Measurements from ENCODE around the gene ENAH.

Gene ENAH

GRCh38 chr1:225449261-225449660, 203.7 kb downstream of the ENAH start:
- Histone ChIP-seq H3K18ac (ENCODE audit: low read depth in 1 of 2, low read length in 2 of 2) (no peak overlapping the region), H3K9ac (ENCODE audit: low read length) (no peak overlapping the region), H3K23ac (ENCODE audit: low read length in 2 of 2) (no peak overlapping the region), H3K27me3 (ENCODE audit: control insufficient read depth in 1 of 2, insufficient read depth in 1 of 2, low read length in 2 of 2) (peaks cover 0 to 14% of the 10 kb centered on the region in 2 experiments), H3K4me2 (ENCODE audit: low read length, poor library complexity, severe bottlenecking) (no peak overlapping the region), H3K4ac (ENCODE audit: low read depth in 1 of 2, low read length in 2 of 2) (no peak overlapping the region), H3K14ac (ENCODE audit: low read length in 2 of 2) (no peak overlapping the region), H2AK5ac (ENCODE audit: low read length, severe bottlenecking) (no peak overlapping the region), H2BK15ac (ENCODE audit: low read depth, poor library complexity, severe bottlenecking) (no peak overlapping the region), H3K79me1 (replicated peaks; ENCODE audit: low read length, poor library complexity, severe bottlenecking) (no peaks in the 10 kb centered on the region), H3K4me1 (ENCODE audit: control insufficient read depth, insufficient read depth, low read depth, low read length) (peaks cover 32% of the 10 kb centered on the region), H3K36me3 (ENCODE audit: control insufficient read depth in 1 of 2, insufficient read depth in 2 of 2, low read depth in 1 of 2, low read length in 2 of 2) (no peaks in the 10 kb centered on the region), H2AFZ (ENCODE audit: low read depth, low read length) (no peak overlapping the region), H2BK120ac (ENCODE audit: low read depth, low read length) (no peak overlapping the region), H3K27ac (ENCODE audit: low read length, poor library complexity, severe bottlenecking) (no peak overlapping the region), H4K8ac (ENCODE audit: low read length) (no peak overlapping the region), H2BK5ac (ENCODE audit: low read depth, low read length, poor library complexity, severe bottlenecking) (no peak overlapping the region), H3K4me3 (ENCODE audit: insufficient read depth in 1 of 2, low read depth in 1 of 2, low read length in 2 of 2) (no peak overlapping the region), H2BK12ac (ENCODE audit: low read length in 2 of 2) (no peak overlapping the region), H4K91ac (ENCODE audit: low read length) (no peak overlapping the region), H3K9me3 (ENCODE audit: control insufficient read depth, low read length) (no peaks in the 10 kb centered on the region)
- DNase-seq: no peak
- WGBS: 87% methylated on average over 9 of the region's 9 CpGs

GRCh38 chr1:225448146-225448805, 204.6 kb downstream of the ENAH start:
- no peak overlapping the region for H3K18ac ChIP-seq (ENCODE audit: low read depth in 1 of 2, low read length in 2 of 2)
- no peaks in the 10 kb centered on the region for H3K36me3 ChIP-seq (ENCODE audit: control insufficient read depth in 1 of 2, insufficient read depth in 2 of 2, low read depth in 1 of 2, low read length in 2 of 2)
- peak overlapping the region; percentile 4 for H2BK5ac ChIP-seq (ENCODE audit: low read depth, low read length, poor library complexity, severe bottlenecking)
- H2AK5ac ChIP-seq (ENCODE audit: low read length, severe bottlenecking): peak overlapping the region; percentile 84
- no peak overlapping the region for H3K4me2 ChIP-seq (ENCODE audit: low read length, poor library complexity, severe bottlenecking)
- H3K9ac ChIP-seq (ENCODE audit: low read length): peak overlapping the region; percentile 37
- no peaks in the 10 kb centered on the region for H3K79me1 ChIP-seq (replicated peaks; ENCODE audit: low read length, poor library complexity, severe bottlenecking)
- no peak overlapping the region for H3K14ac ChIP-seq (ENCODE audit: low read length in 2 of 2)
- DNase-seq: no peak
- no peak overlapping the region for H2AFZ ChIP-seq (ENCODE audit: low read depth, low read length)
- no peak overlapping the region for H3K27ac ChIP-seq (ENCODE audit: low read length, poor library complexity, severe bottlenecking)
- peaks cover 0 to 14% of the 10 kb centered on the region in 2 experiments for H3K27me3 ChIP-seq (ENCODE audit: control insufficient read depth in 1 of 2, insufficient read depth in 1 of 2, low read length in 2 of 2)
- H4K8ac ChIP-seq (ENCODE audit: low read length): no peak overlapping the region
- no peak overlapping the region for H2BK15ac ChIP-seq (ENCODE audit: low read depth, poor library complexity, severe bottlenecking)
- no peak overlapping the region for H3K4ac ChIP-seq (ENCODE audit: low read depth in 1 of 2, low read length in 2 of 2)
- H4K91ac ChIP-seq (ENCODE audit: low read length): no peak overlapping the region
- WGBS: 88% methylated on average over 9 of the region's 9 CpGs
- peaks cover 33% of the 10 kb centered on the region for H3K4me1 ChIP-seq (ENCODE audit: control insufficient read depth, insufficient read depth, low read depth, low read length)
- H2BK120ac ChIP-seq (ENCODE audit: low read depth, low read length): no peak overlapping the region
- no peaks in the 10 kb centered on the region for H3K9me3 ChIP-seq (ENCODE audit: control insufficient read depth, low read length)
- H2BK12ac ChIP-seq (ENCODE audit: low read length in 2 of 2): no peak overlapping the region
- peak overlapping the region in 1 of 2 experiments; percentile 51 for H3K4me3 ChIP-seq (ENCODE audit: insufficient read depth in 1 of 2, low read depth in 1 of 2, low read length in 2 of 2)
- H3K23ac ChIP-seq (ENCODE audit: low read length in 2 of 2): no peak overlapping the region

GRCh38 chr1:225447650-225448089, 205.3 kb downstream of the ENAH start:
- Histone ChIP-seq H3K4ac (ENCODE audit: low read depth in 1 of 2, low read length in 2 of 2) (no peak overlapping the region), H2BK15ac (ENCODE audit: low read depth, poor library complexity, severe bottlenecking) (peak overlapping the region; percentile 65), H2BK5ac (ENCODE audit: low read depth, low read length, poor library complexity, severe bottlenecking) (no peak overlapping the region), H3K4me3 (ENCODE audit: insufficient read depth in 1 of 2, low read depth in 1 of 2, low read length in 2 of 2) (peak overlapping the region in 1 of 2 experiments; percentile 51), H2AFZ (ENCODE audit: low read depth, low read length) (no peak overlapping the region), H3K18ac (ENCODE audit: low read depth in 1 of 2, low read length in 2 of 2) (peak overlapping the region in 1 of 2 experiments; percentile 30), H3K9ac (ENCODE audit: low read length) (peak overlapping the region; percentile 37), H3K27me3 (ENCODE audit: control insufficient read depth in 1 of 2, insufficient read depth in 1 of 2, low read length in 2 of 2) (peaks cover 0 to 14% of the 10 kb centered on the region in 2 experiments), H2BK12ac (ENCODE audit: low read length in 2 of 2) (peak overlapping the region in 1 of 2 experiments; percentile 67), H4K8ac (ENCODE audit: low read length) (no peak overlapping the region), H3K23ac (ENCODE audit: low read length in 2 of 2) (no peak overlapping the region), H3K9me3 (ENCODE audit: control insufficient read depth, low read length) (no peaks in the 10 kb centered on the region), H4K91ac (ENCODE audit: low read length) (no peak overlapping the region), H3K27ac (ENCODE audit: low read length, poor library complexity, severe bottlenecking) (no peak overlapping the region), H2BK120ac (ENCODE audit: low read depth, low read length) (no peak overlapping the region), H3K36me3 (ENCODE audit: control insufficient read depth in 1 of 2, insufficient read depth in 2 of 2, low read depth in 1 of 2, low read length in 2 of 2) (no peaks in the 10 kb centered on the region), H3K14ac (ENCODE audit: low read length in 2 of 2) (peak overlapping the region in 1 of 2 experiments; percentile 53), H2AK5ac (ENCODE audit: low read length, severe bottlenecking) (peak overlapping the region; percentile 55), H3K4me2 (ENCODE audit: low read length, poor library complexity, severe bottlenecking) (no peak overlapping the region), H3K4me1 (ENCODE audit: control insufficient read depth, insufficient read depth, low read depth, low read length) (peaks cover 38% of the 10 kb centered on the region), H3K79me1 (replicated peaks; ENCODE audit: low read length, poor library complexity, severe bottlenecking) (no peaks in the 10 kb centered on the region)
- no peak for DNase-seq
- WGBS: 84% methylated on average over 8 of the region's 8 CpGs

- peaks cover 39% of the 10 kb centered on the region for H3K4me1 ChIP-seq (ENCODE audit: control insufficient read depth, insufficient read depth, low read depth, low read length)
- peak overlapping the region; percentile 39 for H2BK15ac ChIP-seq (ENCODE audit: low read depth, poor library complexity, severe bottlenecking)
- peak overlapping the region in 1 of 2 experiments; percentile 13 for H3K4ac ChIP-seq (ENCODE audit: low read depth in 1 of 2, low read length in 2 of 2)
- H4K8ac ChIP-seq (ENCODE audit: low read length): no peak overlapping the region
- peak overlapping the region; percentile 38 for H2AK5ac ChIP-seq (ENCODE audit: low read length, severe bottlenecking)
- H3K9me3 ChIP-seq (ENCODE audit: control insufficient read depth, low read length): no peaks in the 10 kb centered on the region
- H2BK120ac ChIP-seq (ENCODE audit: low read depth, low read length): peak overlapping the region; percentile 29
- no peak overlapping the region for H3K27ac ChIP-seq (ENCODE audit: low read length, poor library complexity, severe bottlenecking)
- no peaks in the 10 kb centered on the region for H3K79me1 ChIP-seq (replicated peaks; ENCODE audit: low read length, poor library complexity, severe bottlenecking)
- H3K36me3 ChIP-seq (ENCODE audit: control insufficient read depth in 1 of 2, insufficient read depth in 2 of 2, low read depth in 1 of 2, low read length in 2 of 2): no peaks in the 10 kb centered on the region
- no peak overlapping the region for H2BK5ac ChIP-seq (ENCODE audit: low read depth, low read length, poor library complexity, severe bottlenecking)
- no peak for DNase-seq
- no peak overlapping the region for H3K18ac ChIP-seq (ENCODE audit: low read depth in 1 of 2, low read length in 2 of 2)
- H2BK12ac ChIP-seq (ENCODE audit: low read length in 2 of 2): no peak overlapping the region
- 53% methylated on average over 9 of the region's 9 CpGs for WGBS
- no peak overlapping the region for H4K91ac ChIP-seq (ENCODE audit: low read length)
- peak overlapping the region; percentile 37 for H3K9ac ChIP-seq (ENCODE audit: low read length)
- H3K27me3 ChIP-seq (ENCODE audit: control insufficient read depth in 1 of 2, insufficient read depth in 1 of 2, low read length in 2 of 2): peaks cover 0 to 14% of the 10 kb centered on the region in 2 experiments
- no peak overlapping the region for H2AFZ ChIP-seq (ENCODE audit: low read depth, low read length)
- H3K23ac ChIP-seq (ENCODE audit: low read length in 2 of 2): no peak overlapping the region
- H3K4me3 ChIP-seq (ENCODE audit: insufficient read depth in 1 of 2, low read depth in 1 of 2, low read length in 2 of 2): no peak overlapping the region
- H3K4me2 ChIP-seq (ENCODE audit: low read length, poor library complexity, severe bottlenecking): no peak overlapping the region
- H3K14ac ChIP-seq (ENCODE audit: low read length in 2 of 2): no peak overlapping the region
Measured at GRCh38 chr1:225446981-225447615, 205.8 kb downstream of the ENAH start.

All from mesenchymal stem cell (in vitro differentiated cells and primary cell).